Psoas muscle (tissue), 8 donors: ENCODE measurements around the gene CDK6. TPM values are rescaled to one million over a fixed set of nuclear protein-coding genes. Genes with fewer than 3 reads are reported as not detected.

ENCODE experiments used
- ATAC-seq, 4 donors: fragments of 200-7000 bp; cut with Tn5 transposase; one replicate each; pipeline ENCODE4 v1.9.1; 2020; ENCODE audit warnings: moderate library complexity in 3 of 4, mild to moderate bottlenecking in 2 of 4
- DNase-seq, 2 donors: peaks; one replicate each; pipeline ENCODE4 v3.0.0-alpha.2; 2020
- H3K27ac ChIP-seq: fragments of 200-600 bp; one replicate; pipeline ENCODE4 v1.8.0; 2022
- H3K27me3 ChIP-seq, 3 donors: fragments of 200-600 bp in 1 of 3; one replicate each; pipeline versions ENCODE4 v1.6.1 to v1.8.0; 2013 to 2022; ENCODE audit warnings: low read length in 2 of 3, mild to moderate bottlenecking in 2 of 3, moderate library complexity in 1 of 3; ENCODE audit not compliant: insufficient read depth in 3 of 3
- H3K36me3 ChIP-seq, 2 donors: fragments of 200-600 bp in 1 of 2; one replicate each; pipeline versions ENCODE4 v1.6.1 to v1.8.0; 2013 to 2022; ENCODE audit warnings: low read depth in 1 of 2, mild to moderate bottlenecking in 1 of 2, moderate library complexity in 1 of 2; ENCODE audit not compliant: insufficient read depth in 1 of 2
- H3K4me1 ChIP-seq: fragments of 200-600 bp; one replicate; pipeline ENCODE4 v1.8.0; 2022
- H3K4me3 ChIP-seq: fragments of 200-600 bp; one replicate; pipeline ENCODE4 v1.8.0; 2022; ENCODE audit warnings: mild to moderate bottlenecking
- H3K9me3 ChIP-seq: fragments of 200-600 bp; one replicate; pipeline ENCODE4 v1.8.0; 2022
- WGBS, 3 donors: extraction: QIAGEN DNeasy Blood & Tissue Kit; methylation state at CpG; one replicate each; pipeline versions ENCODE4 v1.1.6 to v1.1.7; 2013; 5-methylcytosine and 5-hydroxymethylcytosine counted together
- intact Hi-C, 2 donors: fragments of 100-400 bp; cut with DNase I; formaldehyde crosslinking; loops; one replicate each; pipeline versions ENCODE4 v1.11.0 to v1.14.2; 2022
- polyA plus RNA-seq, 3 donors: library from polyadenylated mRNA; stranded (reverse); fragments of 200-250 nt; gene quantifications; one replicate each; pipeline ENCODE4 v1.2.3, GENCODE V29; 2013
- total RNA-seq, 4 donors: library from RNA; stranded (reverse); fragmentation: NEBNext Ultra II Directional in 2 of 4; extraction: Animal tissue kit (Norgen Biotek cat#: 25700) in 2 of 4; gene quantifications; one replicate each; pipeline versions ENCODE4 v1.2.1 to v1.2.4, GENCODE V29; 2021 to 2023
- TF ChIP-seq, protein P1 (sequence below): fragments of 200-600 bp; IDR thresholded peaks from one replicate; pipeline ENCODE4 v1.8.0; 2022; ENCODE audit warnings: antibody characterized with exemption
- donor health status: healthy with polysubstance abuse.
- donor health status: DM: no; HTN: no; CAD: no; lungs with moderate emphysema.
- donor health status: Bipolar disorder and iron deficiency.
- donor health status: healthy.
- donor health status: DM: yes; HTN: yes; CAD: no.
- donor health status: DM: no; HTN: no; CAD: no.
- donor health status: DM: no; HTN: no; CAD: no.
- donor health status: DM: yes; HTN: yes; CAD: no.

Gene CDK6
- total and polyA plus RNA-seq, 7 donors: 0.39 to 8.0 (median 3.2) TPM

DNA sequence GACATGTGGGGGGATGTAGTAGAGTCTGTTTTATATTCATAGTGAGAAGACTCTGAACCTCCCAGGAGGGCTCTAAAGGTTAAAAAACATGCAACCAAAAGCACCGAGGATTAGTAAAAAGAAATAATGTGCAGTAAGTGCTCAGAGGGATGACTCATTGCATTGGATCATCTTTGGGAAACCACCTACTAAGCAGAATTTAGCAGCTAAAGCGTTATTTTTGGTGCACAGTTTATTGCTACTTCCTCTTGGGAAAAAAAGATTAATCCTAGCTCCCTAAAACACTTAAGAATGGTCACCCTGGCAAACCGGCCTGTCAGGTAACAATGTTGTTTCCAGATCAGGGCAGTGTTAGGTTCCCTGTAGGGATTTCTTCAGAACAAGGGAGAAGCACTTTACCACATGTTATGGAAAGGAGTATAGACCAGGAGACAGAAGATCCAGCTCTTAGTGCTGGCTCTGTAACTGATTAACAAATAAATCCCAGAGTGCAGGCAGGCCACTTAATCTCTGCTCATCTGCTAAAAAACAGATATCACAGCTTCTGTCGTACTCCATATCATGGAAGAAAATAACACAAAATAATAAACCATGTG lies 201.4 kb downstream of the CDK6 start:
- TF ChIP-seq, protein P1, sequence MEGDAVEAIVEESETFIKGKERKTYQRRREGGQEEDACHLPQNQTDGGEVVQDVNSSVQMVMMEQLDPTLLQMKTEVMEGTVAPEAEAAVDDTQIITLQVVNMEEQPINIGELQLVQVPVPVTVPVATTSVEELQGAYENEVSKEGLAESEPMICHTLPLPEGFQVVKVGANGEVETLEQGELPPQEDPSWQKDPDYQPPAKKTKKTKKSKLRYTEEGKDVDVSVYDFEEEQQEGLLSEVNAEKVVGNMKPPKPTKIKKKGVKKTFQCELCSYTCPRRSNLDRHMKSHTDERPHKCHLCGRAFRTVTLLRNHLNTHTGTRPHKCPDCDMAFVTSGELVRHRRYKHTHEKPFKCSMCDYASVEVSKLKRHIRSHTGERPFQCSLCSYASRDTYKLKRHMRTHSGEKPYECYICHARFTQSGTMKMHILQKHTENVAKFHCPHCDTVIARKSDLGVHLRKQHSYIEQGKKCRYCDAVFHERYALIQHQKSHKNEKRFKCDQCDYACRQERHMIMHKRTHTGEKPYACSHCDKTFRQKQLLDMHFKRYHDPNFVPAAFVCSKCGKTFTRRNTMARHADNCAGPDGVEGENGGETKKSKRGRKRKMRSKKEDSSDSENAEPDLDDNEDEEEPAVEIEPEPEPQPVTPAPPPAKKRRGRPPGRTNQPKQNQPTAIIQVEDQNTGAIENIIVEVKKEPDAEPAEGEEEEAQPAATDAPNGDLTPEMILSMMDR: no peak
- 29 to 47% (median 33%) methylated on average over 4 of the region's 4 CpGs for WGBS, 3 donors
- Histone ChIP-seq H3K9me3 (no peaks in the 10 kb centered on the region), H3K27me3 (no peaks in the 10 kb centered on the region), H3K4me1 (peaks cover 13% of the 10 kb centered on the region), H3K36me3 (no peaks in the 10 kb centered on the region), H3K27ac (peak overlapping the region; percentile 13), H3K4me3 (no peak overlapping the region)
- ATAC-seq (peak in 1 of 4 donors; percentile 36), DNase-seq (no peak)
- intact Hi-C loops: no loop called here

DNA sequence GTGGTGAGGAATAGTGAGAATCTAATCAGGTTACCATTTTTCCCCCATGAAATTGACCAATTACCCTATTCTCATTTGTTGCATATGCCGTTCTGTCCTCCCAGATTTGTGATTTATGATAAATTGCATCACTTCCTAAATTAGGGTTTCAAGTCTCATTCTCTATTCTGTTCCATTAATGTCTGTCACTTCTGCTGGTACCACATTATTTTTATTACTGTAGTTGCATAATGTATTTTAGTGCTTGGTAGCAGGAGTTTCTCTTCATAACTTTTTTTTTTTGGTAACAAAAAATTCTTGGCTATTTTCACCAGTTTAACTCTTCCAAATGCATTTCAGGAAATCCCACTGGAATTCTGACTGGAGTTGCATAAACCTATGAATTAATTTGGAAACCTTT lies 202.2 kb downstream of the CDK6 start:
- Histone ChIP-seq H3K36me3 (no peaks in the 10 kb centered on the region), H3K27me3 (no peaks in the 10 kb centered on the region), H3K4me1 (peaks cover 13% of the 10 kb centered on the region), H3K9me3 (no peaks in the 10 kb centered on the region), H3K27ac (peak overlapping the region; percentile 13), H3K4me3 (no peak overlapping the region)
- ATAC-seq (no peak), DNase-seq (no peak)
- TF ChIP-seq, protein P1: no peak
- intact Hi-C loops: no loop called here
- 25 to 40% (median 27%) methylated on average over 1 of the region's 1 CpG for WGBS, 3 donors

DNA sequence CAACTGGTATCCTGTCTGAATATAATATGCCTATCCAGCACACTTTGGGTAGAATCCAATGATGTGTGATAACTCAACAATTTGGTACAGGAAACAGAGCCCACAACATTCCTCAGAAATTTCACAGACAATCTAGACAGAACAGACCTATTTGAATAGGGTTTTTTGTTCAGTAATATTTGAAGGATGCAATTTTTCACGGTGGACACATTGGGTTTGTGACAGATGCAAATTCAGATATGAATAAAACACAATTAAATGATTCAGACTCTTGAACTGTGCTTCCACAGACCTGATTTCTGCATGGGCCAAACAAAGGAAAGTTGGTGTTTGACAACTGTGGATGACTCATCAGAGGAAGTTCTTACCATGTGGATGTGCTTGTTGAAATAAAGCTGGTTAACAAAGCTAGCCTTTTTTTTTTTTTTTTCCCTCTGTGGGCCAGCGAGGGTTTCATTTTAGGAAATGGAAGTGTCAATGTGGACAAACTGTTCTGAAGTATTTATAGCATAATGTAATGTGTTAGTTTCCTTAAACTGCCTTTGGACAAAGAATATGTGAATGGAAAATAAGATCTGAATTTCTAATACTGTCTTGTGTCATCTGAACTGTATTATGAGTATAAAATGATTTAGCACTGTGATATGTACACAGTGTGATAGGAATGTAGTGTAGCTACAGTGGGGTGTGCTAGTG lies 203.0 kb downstream of the CDK6 start:
- Histone ChIP-seq H3K27ac (peak overlapping the region; percentile 13), H3K36me3 (no peaks in the 10 kb centered on the region), H3K9me3 (no peaks in the 10 kb centered on the region), H3K27me3 (no peaks in the 10 kb centered on the region), H3K4me3 (no peak overlapping the region), H3K4me1 (peaks cover 13% of the 10 kb centered on the region)
- 0 to 3% (median 2%) methylated on average over 2 of the region's 2 CpGs for WGBS, 3 donors
- DNase-seq (no peak), ATAC-seq (peak; percentile 64 to 89 (median 86))
- intact Hi-C loops: no loop called here
- TF ChIP-seq, protein P1: no peak

DNA sequence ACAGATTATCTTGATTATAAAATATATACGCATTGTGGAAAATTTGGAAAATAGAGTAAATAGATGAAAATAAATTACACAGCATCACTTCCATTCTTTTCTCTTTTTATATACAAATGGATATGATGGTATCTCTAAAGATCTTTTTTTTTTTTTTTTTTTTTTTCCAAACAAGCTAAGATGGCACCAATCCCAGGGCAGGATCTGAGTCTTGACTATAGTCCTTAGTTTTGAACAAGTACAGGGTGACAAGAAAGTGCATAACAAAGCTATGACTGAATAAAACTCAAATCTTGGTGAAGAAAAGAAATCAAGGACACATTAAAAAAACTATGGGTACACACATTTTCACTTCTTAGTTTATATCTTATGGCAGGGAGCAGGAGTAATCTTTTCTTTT lies 203.6 kb downstream of the CDK6 start:
- WGBS, 3 donors: 94 to 100% (median 99%) methylated on average over 1 of the region's 1 CpG
- no peaks in the 10 kb centered on the region for H3K9me3 ChIP-seq
- peak overlapping the region; percentile 13 for H3K27ac ChIP-seq
- TF ChIP-seq, protein P1: no peak
- no peak for DNase-seq
- H3K36me3 ChIP-seq: no peaks in the 10 kb centered on the region
- H3K4me1 ChIP-seq: peaks cover 13% of the 10 kb centered on the region
- H3K27me3 ChIP-seq: no peaks in the 10 kb centered on the region
- intact Hi-C loops: no loop called here
- no peak for ATAC-seq
- no peak overlapping the region for H3K4me3 ChIP-seq
